Left ventricle myocardium inferior (tissue), 1 donor: ENCODE data around the gene TMEM132D. TPM values are rescaled to one million over a fixed set of nuclear protein-coding genes. Genes with fewer than 3 reads are reported as not detected.

Experiments
- DNase-seq: peaks from one replicate; pipeline ENCODE4 v3.0.0-alpha.2; 2020
- H3K27ac ChIP-seq: fragments of 200-600 bp; replicated peaks from 2 replicates; pipeline ENCODE4 v1.8.0; 2021
- H3K27me3 ChIP-seq: fragments of 200-600 bp; 2 replicates; pipeline ENCODE4 v1.8.0; 2021; ENCODE audit warnings: low read depth
- H3K36me3 ChIP-seq: fragments of 200-600 bp; 2 replicates; pipeline ENCODE4 v1.8.0; 2021
- H3K4me1 ChIP-seq: fragments of 200-600 bp; 2 replicates; pipeline ENCODE4 v1.8.0; 2021
- H3K4me3 ChIP-seq: fragments of 200-600 bp; 2 replicates; pipeline ENCODE4 v1.8.0; 2021; ENCODE audit warnings: mild to moderate bottlenecking, moderate library complexity
- H3K9me3 ChIP-seq: fragments of 200-600 bp; replicated peaks from 2 replicates; pipeline ENCODE4 v1.8.0; 2021
- CTCF ChIP-seq: fragments of 200-600 bp; IDR thresholded peaks from 2 replicates; pipeline ENCODE4 v1.8.0; 2021; ENCODE audit warnings: antibody characterized with exemption, mild to moderate bottlenecking, borderline replicate concordance
- intact Hi-C: fragments of 100-400 bp; cut with micrococcal nuclease; formaldehyde crosslinking; loops from one replicate; pipeline ENCODE4 v1.11.0; 2022
- total RNA-seq: library from RNA; stranded (reverse); fragmentation: NEBNext Ultra II Directional; extraction: Animal tissue kit (Norgen Biotek cat#: 25700); gene quantifications from one replicate; pipeline ENCODE4 v1.2.1, GENCODE V29; 2021
- donor health status: DM: no; HTN: yes; CAD: no; lungs with severe emphysema.

The TMEM132D gene
- total RNA-seq, 1 donor from 2014 or later, result not detected

- no peak overlapping the region for H3K27ac ChIP-seq
- no peaks in the 10 kb centered on the region for H3K4me1 ChIP-seq
- no peak for DNase-seq
- peaks cover 8% of the 10 kb centered on the region for H3K27me3 ChIP-seq
- intact Hi-C loops, result no loop called here
- no peak overlapping the region for H3K4me3 ChIP-seq
- no peaks in the 10 kb centered on the region for H3K9me3 ChIP-seq
- TF ChIP-seq CTCF, result no peak
- no peaks in the 10 kb centered on the region for H3K36me3 ChIP-seq
Measured at GRCh38 chr12:129279771-129280170, 624.1 kb downstream of the TMEM132D start.

- Histone ChIP-seq H3K36me3 (no peaks in the 10 kb centered on the region), H3K27me3 (no peaks in the 10 kb centered on the region), H3K9me3 (peaks cover 5% of the 10 kb centered on the region), H3K27ac (no peak overlapping the region), H3K4me3 (no peak overlapping the region), H3K4me1 (no peaks in the 10 kb centered on the region)
- DNase-seq, result no peak
- TF ChIP-seq CTCF, result no peak
- intact Hi-C loops, result no loop called here
Measured at GRCh38 chr12:129276361-129277060, 627.3 kb downstream of the TMEM132D start.

- Histone ChIP-seq H3K9me3 (peaks cover 59% of the 10 kb centered on the region), H3K4me1 (no peaks in the 10 kb centered on the region), H3K4me3 (no peak overlapping the region), H3K36me3 (no peaks in the 10 kb centered on the region), H3K27me3 (no peaks in the 10 kb centered on the region), H3K27ac (no peak overlapping the region)
- DNase-seq, result no peak
- TF ChIP-seq CTCF, result no peak
- intact Hi-C loops, result no loop called here
Measured at GRCh38 chr12:129269756-129270495, 633.9 kb downstream of the TMEM132D start.

- Histone ChIP-seq H3K36me3 (no peaks in the 10 kb centered on the region), H3K27ac (no peak overlapping the region), H3K4me1 (no peaks in the 10 kb centered on the region), H3K9me3 (peaks cover 6% of the 10 kb centered on the region), H3K27me3 (peaks cover 3% of the 10 kb centered on the region), H3K4me3 (no peak overlapping the region)
- no peak for TF ChIP-seq CTCF
- DNase-seq, result no peak
- intact Hi-C loops, result no loop called here
Measured at GRCh38 chr12:129258781-129259318, 645.0 kb downstream of the TMEM132D start.

- no peaks in the 10 kb centered on the region for H3K36me3 ChIP-seq
- DNase-seq, result no peak
- H3K4me3 ChIP-seq, result no peak overlapping the region
- no peak overlapping the region for H3K27ac ChIP-seq
- TF ChIP-seq CTCF, result no peak
- H3K4me1 ChIP-seq, result no peaks in the 10 kb centered on the region
- H3K27me3 ChIP-seq, result peaks cover 3% of the 10 kb centered on the region
- H3K9me3 ChIP-seq, result no peaks in the 10 kb centered on the region
- intact Hi-C loops, result no loop called here
Measured at GRCh38 chr12:129257524-129257923, 646.3 kb downstream of the TMEM132D start.
